Activated CD8-positive, alpha-beta memory T cell treated with anti-CD3 and anti-CD28 coated beads, Interleukin-2, amount 10 ng/mL, durations not matched to agents 7 days and 5 days (primary cell): ENCODE data around the gene SPTLC1. TPM values are rescaled to one million over a fixed set of nuclear protein-coding genes. Genes with fewer than 3 reads are reported as not detected.
"Not testable (repeated sequence)": the region's sequence is repeated elsewhere in the genome, so short reads cannot be mapped to it uniquely, and the experiment has no call there.

Experiments used
- ATAC-seq: fragments of 150-1000 bp; cut with Tn5 transposase; one replicate; pipeline ENCODE4 v1.10.0; 2021; ENCODE audit warnings: moderate library complexity
- CTCF ChIA-PET: fragments of 350-600 bp; sonication (Branson Sonifier 250); formaldehyde crosslinking; loops from one replicate; lab custom pipeline; 2021; ENCODE audit warnings: antibody characterized with exemption; lab: Charles Lee
- DNase-seq: peaks from one replicate; pipeline ENCODE4 v3.0.0-alpha.2; 2020
- H3K27ac Mint-ChIP-seq: one replicate; pipeline ENCODE4 v1.8.0; 2021; ENCODE audit warnings: mild to moderate bottlenecking, mixed read lengths
- H3K27me3 Mint-ChIP-seq: one replicate; pipeline ENCODE4 v1.8.0; 2021; ENCODE audit warnings: mixed read lengths
- H3K36me3 Mint-ChIP-seq: one replicate; pipeline ENCODE4 v1.8.0; 2021; ENCODE audit warnings: mild to moderate bottlenecking, mixed read lengths
- H3K4me1 Mint-ChIP-seq: one replicate; pipeline ENCODE4 v1.8.0; 2021; ENCODE audit warnings: mixed read lengths
- H3K4me3 Mint-ChIP-seq: one replicate; pipeline ENCODE4 v1.8.0; 2021; ENCODE audit warnings: mild to moderate bottlenecking, moderate library complexity, mixed read lengths
- H3K9me3 Mint-ChIP-seq: one replicate; pipeline ENCODE4 v1.8.0; 2022; ENCODE audit warnings: low read depth, mixed read lengths
- total RNA-seq, 2 experiments: library from RNA; stranded (reverse); gene quantifications; one replicate each; pipeline ENCODE4 v1.2.3, GENCODE V29; 2021

Gene SPTLC1
- total RNA-seq, 2 experiments from 2014 or later, result 61.8 to 62.4 TPM

DNA sequence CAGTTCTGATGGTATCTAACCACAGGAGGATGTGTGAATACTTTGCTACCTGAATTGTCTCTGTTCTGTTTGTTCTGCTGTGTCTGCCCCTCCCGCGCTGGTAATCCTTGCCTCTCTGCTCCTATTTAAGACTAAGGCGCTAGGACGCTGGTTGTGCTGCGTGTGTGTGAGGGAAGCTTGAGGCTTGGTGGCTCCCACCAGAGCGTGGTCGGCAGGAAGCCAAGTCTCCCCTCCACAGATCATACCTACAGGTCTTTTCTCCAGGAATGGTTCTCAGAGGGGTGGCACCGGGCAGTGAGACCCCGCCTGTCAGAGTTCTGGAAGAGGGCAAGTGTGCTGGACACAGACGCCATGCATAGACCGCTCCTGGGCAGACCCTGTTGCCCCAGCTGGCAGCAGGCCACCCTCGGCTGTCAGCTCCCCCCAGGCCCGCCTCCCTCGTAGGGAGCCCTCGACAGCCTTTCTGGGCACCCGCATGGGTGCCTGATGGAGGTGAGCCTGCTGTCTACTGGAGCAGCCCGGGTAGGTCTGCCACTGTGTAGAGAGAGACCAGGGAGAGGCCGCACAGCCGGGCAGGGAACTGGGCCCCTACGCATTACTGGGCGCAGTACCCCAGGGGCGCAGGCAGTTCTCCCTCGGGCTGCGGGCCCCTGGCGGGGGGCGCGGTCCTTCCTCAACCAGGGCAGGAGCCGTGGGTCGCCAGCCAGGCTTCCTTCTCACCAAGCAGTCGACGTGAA is 111.7 kb downstream of the SPTLC1 start:
- H3K27me3 Mint-ChIP-seq, result peaks cover 17% of the 10 kb centered on the region
- ATAC-seq (no peak), DNase-seq (no peak)
- CTCF ChIA-PET, result interaction anchor here (1.8 kb wide), 1 partner anchor 9 kb away, joined by 5 read pairs; no protein-coding TSS in a partner anchor
- H3K36me3 Mint-ChIP-seq, result no peaks in the 10 kb centered on the region
- H3K4me1 Mint-ChIP-seq, result no peaks in the 10 kb centered on the region
- H3K27ac Mint-ChIP-seq, result no peak overlapping the region
- H3K4me3 Mint-ChIP-seq, result no peak overlapping the region
- H3K9me3 Mint-ChIP-seq, result no peaks in the 10 kb centered on the region

- H3K4me3 Mint-ChIP-seq, H3K36me3 Mint-ChIP-seq, H3K9me3 Mint-ChIP-seq, DNase-seq, H3K4me1 Mint-ChIP-seq, CTCF ChIA-PET, H3K27ac Mint-ChIP-seq, ATAC-seq: not testable (repeated sequence)
- H3K27me3 Mint-ChIP-seq, result peaks cover 19% of the 10 kb centered on the region
Observed at GRCh38 chr9:92001948-92002347, 113.3 kb downstream of the SPTLC1 start.

GRCh38 chr9:92001244-92001643 is 114.0 kb downstream of the SPTLC1 start:
- no peak overlapping the region for H3K4me3 Mint-ChIP-seq
- H3K36me3 Mint-ChIP-seq, result no peaks in the 10 kb centered on the region
- DNase-seq, result no peak
- H3K9me3 Mint-ChIP-seq, result no peaks in the 10 kb centered on the region
- no peaks in the 10 kb centered on the region for H3K4me1 Mint-ChIP-seq
- CTCF ChIA-PET, result no interaction called here
- peaks cover 19% of the 10 kb centered on the region for H3K27me3 Mint-ChIP-seq
- no peak overlapping the region for H3K27ac Mint-ChIP-seq
- ATAC-seq, result no peak

GRCh38 chr9:91995000-91995655 is 120.1 kb downstream of the SPTLC1 start:
- Mint-ChIP-seq H3K9me3 (no peaks in the 10 kb centered on the region), H3K36me3 (no peaks in the 10 kb centered on the region), H3K27ac (no peak overlapping the region), H3K27me3 (peaks cover 41% of the 10 kb centered on the region), H3K4me3 (no peak overlapping the region), H3K4me1 (no peaks in the 10 kb centered on the region)
- DNase-seq, result no peak
- ATAC-seq, result no peak
- CTCF ChIA-PET, result interaction anchor here (0.6 to 0.9 kb wide), 2 partner anchors 261 to 1080 kb away, joined by 3 read pairs; no protein-coding TSS in a partner anchor

- Mint-ChIP-seq H3K9me3 (no peaks in the 10 kb centered on the region), H3K4me3 (no peak overlapping the region), H3K27me3 (peaks cover 42% of the 10 kb centered on the region), H3K27ac (no peak overlapping the region), H3K4me1 (no peaks in the 10 kb centered on the region), H3K36me3 (no peaks in the 10 kb centered on the region)
- ATAC-seq (no peak), DNase-seq (no peak)
- CTCF ChIA-PET, result interaction anchor here (0.9 kb wide), 1 partner anchor 1079 kb away, joined by 3 read pairs; no protein-coding TSS in a partner anchor
Observed at GRCh38 chr9:91994422-91994821, 120.8 kb downstream of the SPTLC1 start.

- Mint-ChIP-seq H3K27ac (no peak overlapping the region), H3K4me3 (no peak overlapping the region), H3K27me3 (peaks cover 33% of the 10 kb centered on the region), H3K36me3 (no peaks in the 10 kb centered on the region), H3K4me1 (no peaks in the 10 kb centered on the region), H3K9me3 (no peaks in the 10 kb centered on the region)
- ATAC-seq (no peak), DNase-seq (no peak)
- CTCF ChIA-PET, result no interaction called here
Observed at GRCh38 chr9:91992461-91993041, 122.7 kb downstream of the SPTLC1 start.

- DNase-seq (no peak), ATAC-seq (no peak)
- H3K9me3 Mint-ChIP-seq, result no peaks in the 10 kb centered on the region
- CTCF ChIA-PET, result no interaction called here
- H3K27me3 Mint-ChIP-seq, result peaks cover 33% of the 10 kb centered on the region
- no peaks in the 10 kb centered on the region for H3K36me3 Mint-ChIP-seq
- no peak overlapping the region for H3K27ac Mint-ChIP-seq
- no peaks in the 10 kb centered on the region for H3K4me1 Mint-ChIP-seq
- no peak overlapping the region for H3K4me3 Mint-ChIP-seq
Observed at GRCh38 chr9:91991721-91992341, 123.4 kb downstream of the SPTLC1 start.

GRCh38 chr9:91986248-91986647 is 129.0 kb downstream of the SPTLC1 start:
- Mint-ChIP-seq H3K4me1 (no peaks in the 10 kb centered on the region), H3K36me3 (no peaks in the 10 kb centered on the region), H3K9me3 (no peaks in the 10 kb centered on the region), H3K27me3 (peaks cover 11% of the 10 kb centered on the region), H3K27ac (no peak overlapping the region), H3K4me3 (no peak overlapping the region)
- ATAC-seq (no peak), DNase-seq (no peak)
- CTCF ChIA-PET, result interaction anchor here (1.0 kb wide), 1 partner anchor 32 kb away, joined by 3 read pairs; no protein-coding TSS in a partner anchor

DNA sequence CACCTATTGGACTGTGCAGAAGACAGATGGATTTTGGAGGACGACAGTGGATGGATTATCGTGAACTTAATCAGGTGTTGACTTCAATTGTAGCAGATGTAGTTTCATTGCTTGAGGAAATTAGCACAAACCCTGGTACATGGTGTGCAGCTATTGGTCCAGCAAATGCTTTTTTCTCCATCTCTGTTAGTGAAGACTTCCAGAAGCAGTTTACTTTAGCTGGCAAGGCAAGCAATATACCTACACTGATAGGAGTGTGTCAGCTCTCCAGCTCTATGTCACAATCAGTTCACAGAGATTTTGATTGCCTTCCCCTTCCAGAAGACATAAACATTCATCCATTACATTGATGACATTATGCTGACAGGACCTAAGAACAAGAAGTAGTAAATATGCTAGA is 129.5 kb downstream of the SPTLC1 start:
- H3K4me3 Mint-ChIP-seq, result no peak overlapping the region
- CTCF ChIA-PET, result interaction anchor here (1.0 kb wide), 1 partner anchor 32 kb away, joined by 3 read pairs; no protein-coding TSS in a partner anchor

More for the DNA sequence above, 129.5 kb downstream of the SPTLC1 start:
- Mint-ChIP-seq H3K27me3 (peaks cover 9% of the 10 kb centered on the region), H3K9me3 (no peaks in the 10 kb centered on the region), H3K36me3 (no peaks in the 10 kb centered on the region), H3K4me1 (no peaks in the 10 kb centered on the region), H3K27ac (no peak overlapping the region)
- ATAC-seq (no peak), DNase-seq (no peak)

Other genes starting within 250 kb of the SPTLC1 start
- gene ROR2, start 165.2 kb downstream of the SPTLC1 start, total RNA-seq, result 1 to 10 TPM; 3.0 to 3.2 TPM
- gene IARS1, start 178.3 kb upstream of the SPTLC1 start, total RNA-seq, result 100 to 1,000 TPM; 146 to 179 TPM
- 10 to 100 TPM; 59.7 to 64.1 TPM for gene NOL8, start 209.9 kb upstream of the SPTLC1 start, total RNA-seq
- gene CENPP, start 210.5 kb upstream of the SPTLC1 start, total RNA-seq, result 10 to 100 TPM; 22.8 to 38.3 TPM